ENCODE data around the gene ENOPH1.

DNA sequence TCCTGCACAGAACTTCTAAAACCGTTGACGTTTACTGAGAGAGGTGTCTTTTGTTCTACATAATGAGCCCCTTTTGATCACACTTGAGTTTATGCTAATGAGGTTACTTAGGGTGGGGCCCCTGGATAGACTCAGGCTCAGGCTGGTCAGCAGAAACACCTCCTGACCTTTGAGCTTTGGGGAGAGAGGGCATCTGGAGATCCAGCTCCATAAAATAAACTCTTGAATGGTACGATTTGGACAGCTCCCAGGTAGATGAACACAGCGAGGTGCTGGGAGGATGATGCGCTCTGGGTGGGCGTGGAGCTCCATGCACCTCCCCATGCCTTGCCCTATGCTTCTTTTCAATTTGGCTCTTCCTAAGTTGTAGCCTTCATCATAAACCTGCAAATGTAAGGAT lies 52.0 kb downstream of the ENOPH1 start:
- TF ChIP-seq, protein P1, sequence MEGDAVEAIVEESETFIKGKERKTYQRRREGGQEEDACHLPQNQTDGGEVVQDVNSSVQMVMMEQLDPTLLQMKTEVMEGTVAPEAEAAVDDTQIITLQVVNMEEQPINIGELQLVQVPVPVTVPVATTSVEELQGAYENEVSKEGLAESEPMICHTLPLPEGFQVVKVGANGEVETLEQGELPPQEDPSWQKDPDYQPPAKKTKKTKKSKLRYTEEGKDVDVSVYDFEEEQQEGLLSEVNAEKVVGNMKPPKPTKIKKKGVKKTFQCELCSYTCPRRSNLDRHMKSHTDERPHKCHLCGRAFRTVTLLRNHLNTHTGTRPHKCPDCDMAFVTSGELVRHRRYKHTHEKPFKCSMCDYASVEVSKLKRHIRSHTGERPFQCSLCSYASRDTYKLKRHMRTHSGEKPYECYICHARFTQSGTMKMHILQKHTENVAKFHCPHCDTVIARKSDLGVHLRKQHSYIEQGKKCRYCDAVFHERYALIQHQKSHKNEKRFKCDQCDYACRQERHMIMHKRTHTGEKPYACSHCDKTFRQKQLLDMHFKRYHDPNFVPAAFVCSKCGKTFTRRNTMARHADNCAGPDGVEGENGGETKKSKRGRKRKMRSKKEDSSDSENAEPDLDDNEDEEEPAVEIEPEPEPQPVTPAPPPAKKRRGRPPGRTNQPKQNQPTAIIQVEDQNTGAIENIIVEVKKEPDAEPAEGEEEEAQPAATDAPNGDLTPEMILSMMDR (conservative IDR thresholded peaks at IDR 0.05), result no peak
- TF ChIP-seq EZH2 (IDR thresholded peaks at IDR 0.05; ENCODE audit: low read depth), result no peak
